HEK293 (cell line): Measurements from ENCODE around the gene HNRNPA0.

Experiments
- CTCF ChIA-PET: fragments of 350-600 bp; formaldehyde crosslinking; extraction: SDS; loops from one replicate; lab custom pipeline; 2021; ENCODE audit warnings: antibody characterized with exemption; lab: Yijun Ruan, JAX
- POLR2A ChIA-PET: fragments of 300-600 bp; formaldehyde crosslinking; extraction: SDS; loops from one replicate; lab custom pipeline; 2020; ENCODE audit warnings: antibody characterized with exemption, inconsistent platforms; lab: Yijun Ruan, JAX
- H3K27ac ChIP-seq: fragments of 200-500 bp; sonication (Bioruptor generic); 2 replicates; pipeline ENCODE4 v1.5.1; 2014; ENCODE audit warnings: low read depth, low read length, control low read depth, inconsistent platforms; ENCODE audit errors: extremely low read depth
- H3K36me3 ChIP-seq, 2 experiments: fragments of 200-500 bp in 1 of 2; sonication (Bioruptor generic) in 1 of 2; 1 replicate in 1 of 2; 2 replicates in 1 of 2; pipeline ENCODE4 v1.5.1; 2014 to 2017; ENCODE audit warnings: inconsistent platforms in 2 of 2, low read length in 2 of 2; ENCODE audit not compliant: control insufficient read depth in 2 of 2, insufficient read depth in 1 of 2
- H3K4me1 ChIP-seq: fragments of 200-500 bp; sonication (Bioruptor generic); 2 replicates; pipeline ENCODE4 v1.5.1; 2014; ENCODE audit warnings: mild to moderate bottlenecking, low read length, inconsistent platforms; ENCODE audit not compliant: control insufficient read depth, insufficient read depth
- H3K4me3 ChIP-seq: 2 replicates; pipeline ENCODE4 v1.5.1; 2011; ENCODE audit warnings: low read depth, mild to moderate bottlenecking, control low read depth, low read length, moderate library complexity
- H3K9me3 ChIP-seq: fragments of 200-500 bp; sonication (Bioruptor generic); 2 replicates; pipeline ENCODE4 v1.5.1; 2014; ENCODE audit warnings: low read depth, low read length, inconsistent platforms; ENCODE audit not compliant: control insufficient read depth, insufficient read depth
- GLI4 ChIP-seq: fragments of 450-650 bp; formaldehyde crosslinking; IDR thresholded peaks from 2 replicates; pipeline ENCODE4 v1.5.1; 2016; ENCODE audit warnings: missing biosample characterization, missing genetic modification characterization
- GLIS1 ChIP-seq: fragments of 450-650 bp; formaldehyde crosslinking; IDR thresholded peaks from 2 replicates; pipeline ENCODE4 v1.5.1; 2016; ENCODE audit warnings: missing biosample characterization, missing genetic modification characterization
- HOXD13 ChIP-seq: sonication (generic); formaldehyde crosslinking; IDR thresholded peaks from 2 replicates; pipeline ENCODE4 v1.8.0; 2022; ENCODE audit warnings: missing genetic modification reagents, borderline replicate concordance
- IKZF3 ChIP-seq: fragments of 450-650 bp; IDR thresholded peaks from 2 replicates; pipeline ENCODE4 v1.5.0; 2018; ENCODE audit warnings: missing biosample characterization, mild to moderate bottlenecking, missing genetic modification characterization, moderate library complexity
- INSM2 ChIP-seq: fragments of 450-650 bp; formaldehyde crosslinking; IDR thresholded peaks from 2 replicates; pipeline ENCODE4 v1.5.1; 2016; ENCODE audit warnings: missing biosample characterization, missing genetic modification characterization
- ZBTB21 ChIP-seq: fragments of 450-650 bp; formaldehyde crosslinking; IDR thresholded peaks from 2 replicates; pipeline ENCODE4 v1.5.1; 2017; ENCODE audit warnings: missing biosample characterization, missing genetic modification characterization
- ZFP37 ChIP-seq: fragments of 450-650 bp; formaldehyde crosslinking; IDR thresholded peaks from 2 replicates; pipeline ENCODE4 v1.5.1; 2016; ENCODE audit warnings: missing biosample characterization, missing genetic modification characterization
- ZNF114 ChIP-seq: fragments of 450-650 bp; formaldehyde crosslinking; IDR thresholded peaks from 2 replicates; pipeline ENCODE4 v1.5.0; 2017; ENCODE audit warnings: missing biosample characterization, missing genetic modification characterization
- ZNF132 ChIP-seq: fragments of 450-650 bp; formaldehyde crosslinking; IDR thresholded peaks from 2 replicates; pipeline ENCODE4 v1.5.1; 2017; ENCODE audit warnings: missing biosample characterization, missing genetic modification characterization, borderline replicate concordance
- ZNF140 ChIP-seq: fragments of 450-650 bp; formaldehyde crosslinking; IDR thresholded peaks from 2 replicates; pipeline ENCODE4 v1.5.1; 2016; ENCODE audit warnings: missing biosample characterization, missing genetic modification characterization
- ZNF157 ChIP-seq: fragments of 450-650 bp; formaldehyde crosslinking; IDR thresholded peaks from 2 replicates; pipeline ENCODE4 v1.5.1; 2016; ENCODE audit warnings: missing biosample characterization, missing genetic modification characterization
- ZNF184 ChIP-seq: fragments of 450-650 bp; IDR thresholded peaks from 2 replicates; pipeline ENCODE4 v1.5.1; 2018; ENCODE audit warnings: missing biosample characterization, mild to moderate bottlenecking, missing genetic modification characterization
- ZNF24 ChIP-seq: fragments of 450-650 bp; formaldehyde crosslinking; IDR thresholded peaks from 2 replicates; pipeline ENCODE4 v1.5.1; 2016; ENCODE audit warnings: missing biosample characterization, missing genetic modification characterization
- ZNF311 ChIP-seq: fragments of 450-650 bp; formaldehyde crosslinking; IDR thresholded peaks from 2 replicates; pipeline ENCODE4 v1.5.1; 2017; ENCODE audit warnings: missing biosample characterization, missing genetic modification characterization, borderline replicate concordance
- ZNF426 ChIP-seq: fragments of 450-650 bp; formaldehyde crosslinking; IDR thresholded peaks from 2 replicates; pipeline ENCODE4 v1.5.1; 2017; ENCODE audit warnings: missing biosample characterization, missing genetic modification characterization, mild to moderate bottlenecking, inconsistent platforms, moderate library complexity
- ZNF510 ChIP-seq: fragments of 450-650 bp; formaldehyde crosslinking; IDR thresholded peaks from 2 replicates; pipeline ENCODE4 v1.5.1; 2018; ENCODE audit warnings: mild to moderate bottlenecking, missing genetic modification characterization, missing biosample characterization; ENCODE audit not compliant: insufficient replicate concordance
- ZNF624 ChIP-seq: fragments of 450-650 bp; formaldehyde crosslinking; IDR thresholded peaks from 2 replicates; pipeline ENCODE4 v1.5.1; 2017; ENCODE audit warnings: missing biosample characterization, missing genetic modification characterization
- ZNF701 ChIP-seq: fragments of 450-650 bp; formaldehyde crosslinking; IDR thresholded peaks from 2 replicates; pipeline ENCODE4 v1.5.1; 2016; ENCODE audit warnings: missing biosample characterization, missing genetic modification characterization
- TF ChIP-seq, protein P1 (sequence below): fragments of 450-650 bp; formaldehyde crosslinking; IDR thresholded peaks from 2 replicates; pipeline ENCODE4 v1.5.1; 2017; ENCODE audit warnings: missing biosample characterization, missing genetic modification characterization
- TF ChIP-seq, protein P2 (sequence below): fragments of 450-650 bp; formaldehyde crosslinking; IDR thresholded peaks from 2 replicates; pipeline ENCODE4 v1.5.1; 2016; ENCODE audit warnings: missing biosample characterization, missing genetic modification characterization

The HNRNPA0 gene

DNA sequence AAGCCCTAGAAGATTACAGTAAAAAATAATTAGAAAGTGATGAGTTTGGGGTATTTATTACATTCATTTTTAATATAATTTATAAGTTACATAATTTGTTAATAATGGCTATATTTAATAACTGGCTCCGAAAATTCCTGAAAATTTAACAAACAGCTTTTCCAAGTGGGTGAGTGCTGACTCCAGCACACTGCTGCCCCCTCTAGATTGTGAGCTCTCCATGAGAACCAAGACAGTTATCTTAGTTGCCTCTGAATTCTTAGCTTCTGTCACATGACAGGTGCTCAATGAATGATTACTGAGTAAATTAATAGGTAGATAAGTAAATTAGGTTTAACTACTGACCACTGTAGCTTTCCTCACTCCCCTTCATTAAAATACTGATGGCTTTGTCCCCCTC lies 26.1 kb downstream of the HNRNPA0 start (continued):
- TF ChIP-seq, protein P1, sequence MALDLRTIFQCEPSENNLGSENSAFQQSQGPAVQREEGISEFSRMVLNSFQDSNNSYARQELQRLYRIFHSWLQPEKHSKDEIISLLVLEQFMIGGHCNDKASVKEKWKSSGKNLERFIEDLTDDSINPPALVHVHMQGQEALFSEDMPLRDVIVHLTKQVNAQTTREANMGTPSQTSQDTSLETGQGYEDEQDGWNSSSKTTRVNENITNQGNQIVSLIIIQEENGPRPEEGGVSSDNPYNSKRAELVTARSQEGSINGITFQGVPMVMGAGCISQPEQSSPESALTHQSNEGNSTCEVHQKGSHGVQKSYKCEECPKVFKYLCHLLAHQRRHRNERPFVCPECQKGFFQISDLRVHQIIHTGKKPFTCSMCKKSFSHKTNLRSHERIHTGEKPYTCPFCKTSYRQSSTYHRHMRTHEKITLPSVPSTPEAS (tag by site-specific recombination): no peak
- TF ChIP-seq ZNF510 (tag by site-specific recombination) (no peak), ZBTB21 (no peak), ZNF157 (no peak), GLI4 (no peak)

DNA sequence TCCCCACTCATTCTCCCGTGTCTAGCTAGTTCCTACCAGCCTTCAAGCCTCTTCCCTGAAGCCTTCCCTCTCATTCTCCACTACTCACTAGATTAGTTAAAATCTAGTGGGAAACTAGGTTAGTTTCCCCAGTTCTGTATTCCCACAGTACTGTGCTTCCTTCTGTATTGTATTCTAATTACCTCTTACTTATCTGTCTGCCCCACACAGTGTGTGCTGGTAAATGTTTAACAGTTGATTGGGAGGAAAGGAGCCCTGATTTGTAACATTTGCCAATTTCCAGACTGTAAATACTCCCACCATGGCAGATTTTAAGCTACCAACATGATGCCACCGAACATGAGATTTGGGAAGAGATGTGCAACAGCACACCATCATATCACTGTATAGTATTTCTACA lies 26.5 kb downstream of the HNRNPA0 start:
- no peaks in the 10 kb centered on the region for H3K9me3 ChIP-seq
- no peak overlapping the region for H3K4me3 ChIP-seq
- H3K4me1 ChIP-seq: no peaks in the 10 kb centered on the region
- H3K36me3 ChIP-seq: no peaks in the 10 kb centered on the region
- ChIA-PET POLR2A (interaction anchor here (0.5 kb wide), 1 partner anchor 30 kb away, joined by 3 read pairs; no protein-coding TSS in a partner anchor), CTCF (interaction anchor here (0.6 to 2.6 kb wide), 5 partner anchors 10 to 70 kb away, joined by 3 to 9 read pairs (median 3); no protein-coding TSS in a partner anchor)
- no peak for TF ChIP-seq ZNF624 (tag by site-specific recombination)
- TF ChIP-seq, protein P1 (tag by site-specific recombination): no peak
- no peak for TF ChIP-seq INSM2 (tag by site-specific recombination)
- H3K27ac ChIP-seq: no peak overlapping the region

DNA sequence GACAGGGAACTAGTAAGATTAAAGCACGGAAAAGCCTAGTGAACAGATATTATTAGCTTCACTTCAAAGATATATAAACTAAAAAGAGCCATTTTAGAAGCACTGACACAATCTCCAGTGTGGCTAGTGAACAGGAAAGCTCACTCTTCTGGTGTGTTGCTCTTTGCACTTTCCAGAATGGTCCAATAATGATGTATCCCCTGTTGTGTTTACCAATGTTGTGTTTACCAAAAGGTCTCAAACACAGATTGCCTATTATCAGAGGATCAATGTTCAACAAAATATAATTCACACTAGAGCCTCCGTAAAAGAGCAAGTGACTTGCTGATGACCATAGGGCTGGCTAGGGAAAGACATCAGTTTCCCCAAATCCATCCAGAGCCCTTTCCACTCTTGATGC lies 29.9 kb downstream of the HNRNPA0 start:
- Histone ChIP-seq H3K36me3 (peaks cover 0 to 4% of the 10 kb centered on the region in 2 experiments; a peak in 1 of 3 replicates), H3K27ac (no peak overlapping the region), H3K4me3 (no peak overlapping the region), H3K4me1 (no peaks in the 10 kb centered on the region), H3K9me3 (no peaks in the 10 kb centered on the region)
- ChIA-PET CTCF (interaction anchor here (0.6 kb wide), 1 partner anchor 12 kb away, joined by 3 read pairs; no protein-coding TSS in a partner anchor), POLR2A (no interaction called here)
- TF ChIP-seq ZNF114 (tag by site-specific recombination) (no peak), ZNF311 (tag by site-specific recombination) (no peak), ZNF132 (tag by site-specific recombination) (no peak), ZNF24 (no peak), IKZF3 (tag by site-specific recombination) (no peak), ZNF140 (tag by site-specific recombination) (no peak), ZNF184 (tag by site-specific recombination) (no peak)

GRCh38 chr5:137718611-137719010 lies 35.6 kb downstream of the HNRNPA0 start:
- CTCF ChIA-PET: interaction anchor here (1.3 kb wide), 1 partner anchor 89 kb away, joined by 4 read pairs; no protein-coding TSS in a partner anchor
- Histone ChIP-seq H3K27ac (no peak overlapping the region), H3K4me1 (0 out of 2 replicates have a peak, but pooled peaks cover 2% of the 10 kb centered on the region), H3K4me3 (no peak overlapping the region), H3K9me3 (no peaks in the 10 kb centered on the region), H3K36me3 (peaks cover 0 to 4% of the 10 kb centered on the region in 2 experiments; a peak in 1 of 3 replicates)
- TF ChIP-seq ZNF426 (tag by site-specific recombination): no peak
- TF ChIP-seq, protein P2, sequence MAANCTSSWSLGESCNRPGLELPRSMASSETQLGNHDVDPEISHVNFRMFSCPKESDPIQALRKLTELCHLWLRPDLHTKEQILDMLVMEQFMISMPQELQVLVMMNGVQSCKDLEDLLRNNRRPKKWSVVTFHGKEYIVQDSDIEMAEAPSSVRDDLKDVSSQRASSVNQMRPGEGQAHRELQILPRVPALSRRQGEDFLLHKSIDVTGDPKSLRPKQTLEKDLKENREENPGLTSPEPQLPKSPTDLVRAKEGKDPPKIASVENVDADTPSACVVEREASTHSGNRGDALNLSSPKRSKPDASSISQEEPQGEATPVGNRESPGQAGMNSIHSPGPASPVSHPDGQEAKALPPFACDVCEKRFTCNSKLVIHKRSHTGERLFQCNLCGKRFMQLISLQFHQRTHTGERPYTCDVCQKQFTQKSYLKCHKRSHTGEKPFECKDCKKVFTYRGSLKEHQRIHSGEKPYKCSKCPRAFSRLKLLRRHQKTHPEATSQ (tag by site-specific recombination): no peak
- no peak for TF ChIP-seq HOXD13
- no peak for TF ChIP-seq GLIS1
- no peak for TF ChIP-seq ZFP37
- TF ChIP-seq ZNF701 (tag by site-specific recombination): no peak
- POLR2A ChIA-PET: no interaction called here
